HFF-Myc (cell line): ENCODE measurements around the gene CREB3L1.

Experiments used
- DNase-seq: peaks from one replicate; pipeline ENCODE4 v3.0.0-alpha.2; 2011; ENCODE audit warnings: low read depth; ENCODE audit errors: extremely low read depth
- H3K4me3 ChIP-seq: replicated peaks from 2 replicates; pipeline ENCODE4 v1.5.1; 2011; ENCODE audit warnings: low read depth, mild to moderate bottlenecking, control low read depth, low read length
- TF ChIP-seq, protein P1 (sequence below): IDR thresholded peaks from 2 replicates; pipeline ENCODE4 v1.5.1; 2012; ENCODE audit warnings: mild to moderate bottlenecking, low read depth, low read length, control low read depth; ENCODE audit errors: missing control alignments

The CREB3L1 gene, protein sequence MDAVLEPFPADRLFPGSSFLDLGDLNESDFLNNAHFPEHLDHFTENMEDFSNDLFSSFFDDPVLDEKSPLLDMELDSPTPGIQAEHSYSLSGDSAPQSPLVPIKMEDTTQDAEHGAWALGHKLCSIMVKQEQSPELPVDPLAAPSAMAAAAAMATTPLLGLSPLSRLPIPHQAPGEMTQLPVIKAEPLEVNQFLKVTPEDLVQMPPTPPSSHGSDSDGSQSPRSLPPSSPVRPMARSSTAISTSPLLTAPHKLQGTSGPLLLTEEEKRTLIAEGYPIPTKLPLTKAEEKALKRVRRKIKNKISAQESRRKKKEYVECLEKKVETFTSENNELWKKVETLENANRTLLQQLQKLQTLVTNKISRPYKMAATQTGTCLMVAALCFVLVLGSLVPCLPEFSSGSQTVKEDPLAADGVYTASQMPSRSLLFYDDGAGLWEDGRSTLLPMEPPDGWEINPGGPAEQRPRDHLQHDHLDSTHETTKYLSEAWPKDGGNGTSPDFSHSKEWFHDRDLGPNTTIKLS

DNA sequence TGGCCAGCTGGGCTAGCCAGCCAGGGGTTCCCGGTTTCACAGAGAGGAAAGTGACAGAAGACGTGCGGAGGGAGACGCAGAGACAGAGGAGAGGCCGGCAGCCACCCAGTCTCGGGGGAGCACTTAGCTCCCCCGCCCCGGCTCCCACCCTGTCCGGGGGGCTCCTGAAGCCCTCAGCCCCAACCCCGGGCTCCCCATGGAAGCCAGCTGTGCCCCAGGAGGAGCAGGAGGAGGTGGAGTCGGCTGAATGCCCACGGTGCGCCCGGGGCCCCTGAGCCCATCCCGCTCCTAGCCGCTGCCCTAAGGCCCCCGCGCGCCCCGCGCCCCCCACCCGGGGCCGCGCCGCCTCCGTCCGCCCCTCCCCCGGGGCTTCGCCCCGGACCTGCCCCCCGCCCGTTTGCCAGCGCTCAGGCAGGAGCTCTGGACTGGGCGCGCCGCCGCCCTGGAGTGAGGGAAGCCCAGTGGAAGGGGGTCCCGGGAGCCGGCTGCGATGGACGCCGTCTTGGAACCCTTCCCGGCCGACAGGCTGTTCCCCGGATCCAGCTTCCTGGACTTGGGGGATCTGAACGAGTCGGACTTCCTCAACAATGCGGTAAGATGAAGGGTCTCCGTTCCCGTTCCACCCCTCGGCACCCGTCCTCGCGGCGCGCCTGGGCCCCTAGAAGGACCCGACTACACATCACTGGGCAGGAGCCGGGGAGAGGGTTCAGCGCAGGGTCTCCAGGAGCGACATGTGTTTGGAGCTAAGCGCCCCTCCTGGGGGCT lies at the start of gene CREB3L1:
TSS of gene CREB3L1 (plus strand) at position 41 of the 765 bp plus-strand sequence. CDS start at position 491, 450 bp downstream.
- DNase-seq = no peak
- TF ChIP-seq, protein P1, sequence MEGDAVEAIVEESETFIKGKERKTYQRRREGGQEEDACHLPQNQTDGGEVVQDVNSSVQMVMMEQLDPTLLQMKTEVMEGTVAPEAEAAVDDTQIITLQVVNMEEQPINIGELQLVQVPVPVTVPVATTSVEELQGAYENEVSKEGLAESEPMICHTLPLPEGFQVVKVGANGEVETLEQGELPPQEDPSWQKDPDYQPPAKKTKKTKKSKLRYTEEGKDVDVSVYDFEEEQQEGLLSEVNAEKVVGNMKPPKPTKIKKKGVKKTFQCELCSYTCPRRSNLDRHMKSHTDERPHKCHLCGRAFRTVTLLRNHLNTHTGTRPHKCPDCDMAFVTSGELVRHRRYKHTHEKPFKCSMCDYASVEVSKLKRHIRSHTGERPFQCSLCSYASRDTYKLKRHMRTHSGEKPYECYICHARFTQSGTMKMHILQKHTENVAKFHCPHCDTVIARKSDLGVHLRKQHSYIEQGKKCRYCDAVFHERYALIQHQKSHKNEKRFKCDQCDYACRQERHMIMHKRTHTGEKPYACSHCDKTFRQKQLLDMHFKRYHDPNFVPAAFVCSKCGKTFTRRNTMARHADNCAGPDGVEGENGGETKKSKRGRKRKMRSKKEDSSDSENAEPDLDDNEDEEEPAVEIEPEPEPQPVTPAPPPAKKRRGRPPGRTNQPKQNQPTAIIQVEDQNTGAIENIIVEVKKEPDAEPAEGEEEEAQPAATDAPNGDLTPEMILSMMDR = no peak
- peak within 1 kb of the TSS; percentile 57 for H3K4me3 ChIP-seq

DNA sequence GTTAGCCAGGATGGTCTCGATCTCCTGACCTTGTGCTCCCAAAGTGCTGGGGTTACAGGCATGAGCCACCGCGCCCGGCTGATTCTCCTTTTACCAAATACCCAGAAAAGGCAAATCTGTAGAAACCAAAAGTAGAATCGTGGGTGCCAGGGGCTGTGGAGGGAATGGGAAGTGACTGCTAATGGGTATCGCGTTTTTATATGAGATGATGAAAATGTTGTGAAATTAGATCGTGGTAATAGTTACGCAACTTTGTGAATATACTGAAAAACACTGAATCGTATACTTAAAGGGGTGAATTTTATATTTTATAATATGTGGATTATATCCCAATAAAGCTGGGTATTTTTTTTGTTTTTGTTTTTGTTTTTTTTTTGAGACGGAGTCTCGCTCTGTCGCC lies 48.2 kb upstream of the CREB3L1 start:
- no peak for DNase-seq
- TF ChIP-seq, protein P1 = no peak
- H3K4me3 ChIP-seq = no peak overlapping the region

DNA sequence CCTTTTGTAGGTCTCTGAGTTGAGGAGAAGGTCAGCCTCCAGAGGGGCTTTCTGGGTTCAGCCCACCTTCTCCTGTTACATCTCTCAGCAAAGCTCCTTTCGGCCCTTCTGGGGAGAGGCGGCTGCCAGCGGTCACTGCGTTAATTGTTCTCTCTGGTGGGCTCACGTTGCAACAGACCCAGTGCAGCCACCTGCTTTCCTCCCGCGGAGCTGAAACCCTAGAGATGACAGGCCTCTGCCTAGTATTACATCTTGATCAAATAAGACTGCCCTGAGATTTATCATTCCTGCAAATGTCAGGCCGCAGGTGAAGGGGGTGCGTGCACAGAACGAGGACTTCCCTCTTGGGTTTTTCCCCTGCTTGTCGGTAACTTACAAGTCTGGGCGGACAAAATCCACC lies 43.2 kb upstream of the CREB3L1 start:
- DNase-seq = no peak
- H3K4me3 ChIP-seq = no peak overlapping the region
- TF ChIP-seq, protein P1 = no peak

DNA sequence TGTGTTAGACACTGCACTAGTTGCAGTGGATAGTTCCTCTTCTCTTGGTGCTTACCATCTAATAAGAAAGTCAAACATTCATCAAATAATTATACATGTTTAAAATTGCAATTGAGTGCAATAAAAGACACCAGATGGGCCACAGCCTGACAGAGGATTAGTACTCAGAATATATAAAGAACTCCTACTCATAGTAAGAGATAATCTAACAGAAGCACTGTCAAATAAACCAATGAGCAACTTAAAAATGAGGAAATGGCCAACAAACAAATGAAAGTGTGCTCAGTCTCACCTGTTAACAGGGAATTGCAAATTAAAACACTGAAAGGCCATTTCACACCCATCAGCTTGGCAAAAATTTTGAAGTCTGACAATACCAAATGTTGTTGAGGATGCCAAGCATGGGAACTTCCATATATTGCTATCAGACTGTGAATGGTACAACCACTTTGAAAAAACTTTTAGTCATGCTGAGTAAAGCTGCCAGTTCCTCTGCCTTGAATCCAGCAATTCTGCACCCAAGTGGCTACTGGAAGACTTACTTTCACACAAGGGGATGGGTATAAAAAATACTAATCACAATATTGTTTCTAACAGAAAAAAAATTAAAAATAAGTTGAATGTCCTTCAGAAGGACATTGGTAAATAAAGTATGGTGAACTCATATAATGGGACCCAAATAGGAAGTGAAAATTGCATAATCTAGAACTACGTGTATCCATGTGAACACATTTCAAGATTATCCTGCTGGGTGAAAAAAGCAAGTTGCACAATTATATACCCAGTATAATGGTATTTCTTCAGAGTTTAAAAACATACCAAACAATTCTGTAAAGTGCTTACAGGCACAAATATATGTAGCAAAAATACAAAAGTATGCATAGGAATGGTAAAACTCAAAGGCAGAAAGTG lies 41.4 kb upstream of the CREB3L1 start:
- no peak for DNase-seq
- no peak overlapping the region for H3K4me3 ChIP-seq
- TF ChIP-seq, protein P1 = no peak

DNA sequence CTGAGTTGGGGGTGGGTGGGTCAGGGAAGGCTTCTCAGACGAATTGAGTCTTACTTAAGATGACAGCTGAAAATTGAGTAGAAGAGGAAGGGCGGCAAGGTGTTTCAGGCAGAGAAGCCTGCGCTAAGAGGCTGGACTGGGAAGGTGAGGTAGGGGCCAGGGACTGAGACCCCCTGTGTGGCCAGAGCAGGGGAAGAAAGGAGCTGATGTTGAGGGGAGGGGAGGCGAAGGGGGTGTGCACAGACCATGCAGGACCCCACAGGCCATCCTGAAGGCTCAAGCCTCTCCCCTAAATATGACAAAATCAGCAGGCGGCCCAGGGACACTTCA lies 40.6 kb upstream of the CREB3L1 start:
- DNase-seq = no peak
- H3K4me3 ChIP-seq = peak overlapping the region; percentile 59
- TF ChIP-seq, protein P1 = no peak
